HG02588 (cell line): ENCODE measurements around the gene PYCARD.
"Not testable (repeated sequence)": the region's sequence is repeated elsewhere in the genome, so short reads cannot be mapped to it uniquely, and the experiment has no call there.

ENCODE experiments used
- ATAC-seq: cut with Tn5 transposase; IDR thresholded peaks from one replicate; pipeline ENCODE4 v1.9.1; 2021; ENCODE audit warnings: mild to moderate bottlenecking, moderate library complexity; ENCODE audit not compliant: unreplicated experiment

The PYCARD gene

DNA sequence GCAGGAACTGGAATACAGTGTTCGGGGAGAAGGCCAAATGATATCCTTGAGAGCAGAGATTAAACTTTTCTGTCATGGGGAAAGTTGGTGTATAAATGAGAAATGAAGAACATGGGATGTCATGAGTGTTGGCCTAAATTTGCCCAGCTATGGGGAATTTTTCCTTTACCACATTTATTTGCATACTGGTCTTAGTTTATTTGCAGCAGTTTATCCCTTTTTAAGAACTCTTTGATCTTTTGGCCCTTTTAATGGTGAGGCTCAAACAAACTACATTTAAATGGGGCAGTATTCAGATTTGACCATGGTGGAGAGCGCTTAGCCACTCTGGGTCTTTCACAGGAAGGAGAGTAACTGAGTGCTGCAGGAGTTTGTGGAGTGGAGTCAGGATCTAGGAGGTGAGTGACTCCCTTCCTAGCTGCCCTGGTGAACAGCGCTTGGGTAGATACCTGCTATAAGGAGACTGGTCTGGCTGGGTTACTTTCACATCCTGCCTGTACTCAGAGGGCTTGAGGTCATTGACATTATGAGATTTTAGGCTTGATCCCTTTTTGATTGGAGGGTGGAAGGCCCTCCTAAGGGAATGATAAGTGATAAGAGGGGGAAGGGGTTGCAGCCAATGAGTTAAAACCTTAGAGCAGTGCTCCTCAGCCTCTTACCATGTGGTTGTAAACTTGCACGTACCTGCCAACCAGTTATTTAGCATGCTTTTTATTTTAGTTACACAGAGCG is 10.7 kb downstream of the PYCARD start:
- ATAC-seq: no peak

DNA sequence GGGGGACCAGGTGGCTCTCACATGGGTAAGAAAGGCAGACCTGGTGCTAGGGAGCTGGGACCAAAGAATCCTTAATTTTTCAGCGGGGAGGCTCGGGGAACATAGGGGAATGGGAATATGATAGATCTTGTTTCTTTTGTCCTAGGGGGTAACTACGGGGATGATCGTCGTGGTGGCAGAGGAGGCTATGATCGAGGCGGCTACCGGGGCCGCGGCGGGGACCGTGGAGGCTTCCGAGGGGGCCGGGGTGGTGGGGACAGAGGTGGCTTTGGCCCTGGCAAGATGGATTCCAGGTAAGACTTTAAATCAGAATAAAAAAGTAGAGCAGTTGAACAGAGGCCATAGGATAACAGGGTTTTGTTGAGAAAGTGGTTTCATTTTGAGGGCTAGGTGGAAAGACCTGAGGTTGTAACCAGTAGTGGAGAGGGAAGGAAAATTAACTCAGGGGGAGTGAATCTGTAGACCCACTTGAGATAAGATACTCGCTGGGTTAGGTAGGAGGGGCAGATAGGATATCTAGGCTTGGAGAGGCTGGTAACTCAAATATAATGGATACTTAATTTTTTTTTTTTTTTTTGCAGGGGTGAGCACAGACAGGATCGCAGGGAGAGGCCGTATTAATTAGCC is 11.6 kb downstream of the PYCARD start:
- no peak for ATAC-seq

DNA sequence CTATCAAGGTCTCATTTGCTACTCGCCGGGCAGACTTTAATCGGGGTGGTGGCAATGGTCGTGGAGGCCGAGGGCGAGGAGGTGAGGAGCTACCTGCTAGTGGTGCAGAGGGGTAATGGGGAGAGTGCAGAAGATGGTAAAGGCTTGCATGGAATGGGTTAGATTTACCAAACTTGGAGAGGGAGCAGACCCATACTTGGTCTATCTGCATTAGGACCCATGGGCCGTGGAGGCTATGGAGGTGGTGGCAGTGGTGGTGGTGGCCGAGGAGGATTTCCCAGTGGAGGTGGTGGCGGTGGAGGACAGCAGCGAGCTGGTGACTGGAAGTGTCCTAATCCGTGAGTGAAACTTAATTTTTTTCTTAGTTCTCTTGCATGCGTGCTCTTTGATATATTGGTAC is 12.5 kb downstream of the PYCARD start:
- no peak for ATAC-seq

DNA sequence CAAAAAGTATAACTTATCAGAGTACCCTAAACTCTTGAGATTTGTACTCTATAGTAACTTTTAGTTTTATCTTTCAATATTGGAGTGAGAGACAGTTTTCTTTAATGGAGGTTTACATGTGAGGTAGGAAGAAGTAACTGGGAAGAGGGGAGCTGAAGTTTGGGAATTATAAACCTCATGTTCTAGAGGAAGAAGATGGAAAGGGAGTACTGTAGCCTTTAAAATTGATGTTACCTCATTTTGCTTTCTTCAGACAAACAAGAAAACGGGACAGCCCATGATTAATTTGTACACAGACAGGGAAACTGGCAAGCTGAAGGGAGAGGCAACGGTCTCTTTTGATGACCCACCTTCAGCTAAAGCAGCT is 13.2 kb downstream of the PYCARD start:
- no peak for ATAC-seq

DNA sequence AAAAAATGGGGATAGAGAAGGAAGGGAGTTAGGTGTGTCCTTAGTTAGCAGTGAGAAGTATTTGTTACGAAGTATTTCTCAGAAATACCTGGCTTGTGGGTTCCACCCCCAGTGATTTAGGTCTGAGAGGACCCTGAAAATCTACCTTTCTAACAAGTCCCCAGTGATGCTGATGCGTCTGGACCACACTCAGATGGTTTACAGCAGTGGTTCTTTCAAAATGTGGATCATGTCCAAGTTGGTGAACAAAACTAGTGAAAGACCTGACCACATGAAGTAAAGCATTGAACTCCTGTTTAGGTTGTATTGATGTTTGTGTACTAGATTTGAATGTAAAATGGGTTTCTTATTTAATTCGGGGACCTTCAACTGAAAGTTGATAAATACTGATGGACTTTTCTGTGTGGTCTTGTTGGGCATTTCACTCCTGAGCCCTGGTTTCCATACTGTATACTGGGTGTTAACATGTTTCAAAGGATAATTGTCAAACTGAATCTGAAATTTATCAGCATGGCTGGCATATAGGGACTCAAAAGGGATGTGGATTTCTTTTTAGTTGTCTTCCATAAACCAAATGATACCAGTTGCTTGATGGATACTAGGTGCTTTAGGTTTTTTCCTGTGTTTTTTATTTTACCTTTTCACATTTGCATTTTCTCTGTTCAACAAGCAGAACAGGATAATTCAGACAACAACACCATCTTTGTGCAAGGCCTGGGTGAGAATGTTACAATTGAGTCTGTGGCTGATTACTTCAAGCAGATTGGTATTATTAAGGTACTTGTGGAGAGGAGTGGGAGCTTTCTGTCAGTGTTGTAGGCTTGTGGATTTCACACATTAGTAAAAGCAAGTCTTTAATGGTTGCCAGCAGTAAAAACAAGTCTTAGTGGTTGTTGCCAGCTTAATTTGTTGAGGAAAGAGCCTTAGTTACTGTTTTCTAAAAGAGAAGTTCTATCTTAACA is 13.8 kb downstream of the PYCARD start:
- ATAC-seq: no peak

DNA sequence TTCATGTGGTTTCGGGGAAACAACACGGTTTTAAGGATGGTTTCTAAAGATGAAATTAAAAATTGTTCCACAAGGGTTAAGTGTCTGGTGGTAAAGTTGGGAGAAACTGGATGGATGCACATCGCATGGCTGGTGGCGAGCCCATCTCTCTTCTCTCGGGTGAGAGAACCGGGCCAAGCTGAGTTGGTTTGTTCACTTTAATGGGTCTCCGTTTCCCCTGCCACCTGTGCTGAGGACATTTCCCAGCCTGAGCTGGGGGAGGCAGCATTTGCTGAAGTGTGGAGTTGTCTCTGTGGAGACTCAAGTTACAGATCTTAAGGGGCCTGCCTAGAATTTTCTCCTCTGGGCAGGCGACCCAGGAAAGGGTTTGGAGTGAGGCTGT is 14.8 kb downstream of the PYCARD start:
- no peak for ATAC-seq

DNA sequence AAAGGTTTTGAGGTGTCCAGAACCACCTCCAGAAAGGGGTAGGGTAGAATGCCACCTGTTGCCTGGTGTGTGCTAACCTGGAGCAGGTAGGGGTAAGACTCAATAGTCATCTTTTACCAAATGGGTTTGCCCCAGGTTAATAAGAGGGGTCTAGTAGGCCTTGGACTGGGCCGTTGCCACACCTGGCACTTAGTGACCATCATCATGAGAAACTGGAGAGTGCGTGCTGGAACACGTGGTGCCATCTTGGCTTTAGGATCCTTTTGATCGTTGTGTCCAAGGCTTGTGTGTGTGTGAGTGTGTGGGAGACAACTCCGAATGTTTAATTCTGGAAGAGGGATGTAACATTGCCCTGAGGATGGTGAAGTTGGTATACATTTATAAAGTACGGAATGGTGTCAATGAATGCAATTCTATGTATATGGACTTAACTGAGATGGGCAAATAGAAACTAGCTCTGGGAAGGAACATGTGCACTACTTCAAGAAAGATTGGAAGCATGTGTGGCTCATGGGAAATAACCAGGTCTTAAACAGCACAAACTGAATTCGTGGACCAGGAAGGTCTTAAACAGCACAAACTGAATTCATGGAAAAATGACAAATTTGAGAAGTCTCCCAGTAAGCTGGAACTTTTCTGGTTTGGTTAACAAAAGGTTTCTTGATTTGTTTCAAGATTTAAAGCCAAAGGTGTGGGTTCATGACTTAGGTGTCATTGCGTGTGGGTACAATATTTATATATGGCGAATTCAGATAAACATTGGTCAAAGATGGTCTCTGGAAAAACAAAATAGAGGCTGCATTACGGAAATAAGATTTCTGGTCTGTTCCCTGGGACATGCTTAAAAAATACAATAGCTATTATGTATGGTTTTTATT is 15.4 kb downstream of the PYCARD start:
- ATAC-seq: no peak

DNA sequence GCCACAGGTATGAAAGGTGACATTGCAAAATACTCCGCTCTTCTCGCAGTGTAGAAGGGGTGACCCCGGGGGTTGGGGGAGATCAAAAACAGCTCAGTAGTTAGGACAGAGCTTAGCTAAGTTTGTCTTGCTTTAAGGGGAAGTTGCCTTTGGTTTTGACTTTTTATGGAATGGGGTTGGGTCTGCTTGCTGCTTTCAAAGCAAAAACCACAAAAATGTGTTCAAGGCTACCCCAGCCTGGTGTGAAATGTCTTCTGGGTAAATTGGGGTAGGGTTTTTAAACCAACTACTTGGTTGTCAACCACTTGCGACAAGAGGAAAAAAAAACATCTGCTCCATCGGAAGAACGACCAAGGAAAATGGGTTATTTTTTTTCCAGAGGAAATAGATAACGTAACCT is 16.4 kb downstream of the PYCARD start:
- ATAC-seq: no peak

DNA sequence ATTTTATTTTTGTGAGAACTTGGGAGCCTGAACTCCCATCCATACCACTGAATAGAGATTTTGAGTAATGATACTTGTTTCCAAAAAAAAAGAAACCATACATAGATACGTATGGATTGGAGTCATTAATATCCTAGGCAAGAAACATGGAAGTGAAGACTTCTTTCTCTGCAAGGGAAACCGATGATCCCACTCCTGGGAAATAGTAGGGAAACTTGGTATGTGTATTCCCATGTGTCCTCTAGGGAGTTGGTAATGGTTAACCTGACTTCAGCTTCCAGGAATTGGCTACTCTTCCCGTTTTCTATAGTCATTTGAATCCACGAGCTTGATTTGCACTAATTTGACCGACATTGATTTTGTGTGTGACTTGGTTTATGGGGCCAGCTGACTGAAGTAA is 17.2 kb downstream of the PYCARD start:
- no peak for ATAC-seq

DNA sequence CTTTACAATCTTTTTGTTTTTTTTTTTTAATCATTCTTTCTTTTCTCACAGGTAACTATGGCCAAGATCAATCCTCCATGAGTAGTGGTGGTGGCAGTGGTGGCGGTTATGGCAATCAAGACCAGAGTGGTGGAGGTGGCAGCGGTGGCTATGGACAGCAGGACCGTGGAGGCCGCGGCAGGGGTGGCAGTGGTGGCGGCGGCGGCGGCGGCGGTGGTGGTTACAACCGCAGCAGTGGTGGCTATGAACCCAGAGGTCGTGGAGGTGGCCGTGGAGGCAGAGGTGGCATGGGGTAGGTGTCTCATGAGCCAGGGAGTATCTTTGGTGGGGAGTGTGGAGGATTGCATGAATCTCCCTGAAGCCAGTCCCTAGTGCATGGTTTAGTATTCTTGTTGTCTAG is 17.7 kb downstream of the PYCARD start:
- ATAC-seq: no peak

DNA sequence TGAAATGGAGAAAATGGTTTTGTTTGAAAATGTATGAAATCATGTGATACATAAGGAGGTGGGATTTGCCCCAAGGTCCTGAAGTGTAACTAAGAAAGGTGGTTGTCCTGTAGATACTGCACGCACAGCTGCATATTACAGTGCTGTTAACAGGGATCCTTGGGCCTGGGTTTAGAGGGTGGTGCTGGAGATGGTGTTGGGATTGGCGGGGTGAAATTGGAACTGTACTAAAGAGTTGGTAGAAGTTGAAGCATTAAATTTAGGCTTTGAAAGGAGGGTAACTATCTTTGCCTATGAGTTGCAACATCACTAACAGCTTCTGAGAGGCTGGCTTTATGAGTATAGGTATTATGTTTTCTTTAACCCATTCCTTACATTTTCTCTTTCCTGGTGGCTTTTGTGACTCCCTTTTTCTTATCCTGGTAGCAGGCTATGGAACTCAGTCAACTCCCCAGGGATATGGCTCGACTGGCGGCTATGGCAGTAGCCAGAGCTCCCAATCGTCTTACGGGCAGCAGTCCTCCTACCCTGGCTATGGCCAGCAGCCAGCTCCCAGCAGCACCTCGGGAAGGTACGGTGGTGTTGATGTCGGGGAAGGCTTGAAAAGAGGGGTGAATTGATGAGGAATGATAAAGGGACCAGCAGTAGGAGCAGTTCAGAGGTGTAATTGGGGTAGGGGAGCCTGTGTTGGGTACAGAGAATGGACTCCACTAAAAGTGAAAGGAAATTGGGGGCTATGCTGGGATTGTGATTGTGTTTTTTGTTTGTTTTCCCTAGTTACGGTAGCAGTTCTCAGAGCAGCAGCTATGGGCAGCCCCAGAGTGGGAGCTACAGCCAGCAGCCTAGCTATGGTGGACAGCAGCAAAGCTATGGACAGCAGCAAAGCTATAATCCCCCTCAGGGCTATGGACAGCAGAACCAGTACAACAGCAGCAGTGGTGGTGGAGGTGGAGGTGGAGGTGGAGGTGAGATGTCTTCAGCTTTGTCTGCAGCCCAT is 18.8 kb downstream of the PYCARD start:
- no peak for ATAC-seq

DNA sequence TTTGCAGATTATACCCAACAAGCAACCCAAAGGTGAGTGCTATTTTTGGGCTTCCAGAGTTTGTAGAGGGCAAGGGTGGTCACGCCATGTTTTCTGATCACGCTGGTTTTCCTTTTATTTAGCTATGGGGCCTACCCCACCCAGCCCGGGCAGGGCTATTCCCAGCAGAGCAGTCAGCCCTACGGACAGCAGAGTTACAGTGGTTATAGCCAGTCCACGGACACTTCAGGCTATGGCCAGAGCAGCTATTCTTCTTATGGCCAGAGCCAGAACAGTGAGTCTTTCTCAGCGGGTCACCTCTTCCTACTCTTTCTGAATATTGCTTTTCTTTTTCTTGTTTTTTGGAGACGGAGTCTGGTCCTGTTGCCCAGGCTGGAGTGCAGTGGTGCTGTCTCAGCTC is 20.2 kb downstream of the PYCARD start:
- no peak for ATAC-seq

DNA sequence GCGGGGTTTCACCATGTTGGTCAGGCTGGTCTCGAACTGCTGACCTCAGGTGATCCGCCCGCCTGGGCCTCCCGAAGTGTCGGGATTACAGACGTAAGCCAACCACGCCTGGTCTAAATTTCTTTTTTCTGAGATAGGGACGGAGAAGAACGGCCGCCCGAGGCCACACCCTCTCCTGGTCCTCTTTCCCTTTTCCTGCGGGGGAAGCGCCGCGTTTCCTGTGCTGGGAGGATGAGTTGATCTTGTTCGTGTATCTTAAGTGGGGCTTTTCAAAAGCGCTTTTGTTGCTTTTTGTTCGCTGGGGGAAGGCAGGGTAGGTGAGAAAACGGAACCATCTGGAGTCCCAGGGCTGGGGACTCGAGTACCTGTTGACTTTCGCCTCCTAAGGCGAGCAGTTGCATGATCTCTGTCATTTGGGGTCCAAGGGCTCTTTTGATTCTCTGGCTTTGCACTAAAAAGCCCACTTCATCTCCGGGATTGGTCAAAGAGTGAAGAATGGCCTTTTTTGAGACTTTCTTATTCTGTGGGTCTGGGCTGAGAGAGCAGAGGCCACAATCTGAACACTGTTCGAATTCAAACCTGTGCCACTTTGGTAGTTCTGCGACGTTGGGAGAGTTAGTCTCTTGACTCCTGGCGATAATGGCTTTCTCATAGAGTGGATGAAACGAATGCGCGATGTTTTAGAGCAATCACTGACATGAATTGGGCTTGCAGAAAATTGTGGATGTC is 21.3 kb downstream of the PYCARD start:
- ATAC-seq: no peak

DNA sequence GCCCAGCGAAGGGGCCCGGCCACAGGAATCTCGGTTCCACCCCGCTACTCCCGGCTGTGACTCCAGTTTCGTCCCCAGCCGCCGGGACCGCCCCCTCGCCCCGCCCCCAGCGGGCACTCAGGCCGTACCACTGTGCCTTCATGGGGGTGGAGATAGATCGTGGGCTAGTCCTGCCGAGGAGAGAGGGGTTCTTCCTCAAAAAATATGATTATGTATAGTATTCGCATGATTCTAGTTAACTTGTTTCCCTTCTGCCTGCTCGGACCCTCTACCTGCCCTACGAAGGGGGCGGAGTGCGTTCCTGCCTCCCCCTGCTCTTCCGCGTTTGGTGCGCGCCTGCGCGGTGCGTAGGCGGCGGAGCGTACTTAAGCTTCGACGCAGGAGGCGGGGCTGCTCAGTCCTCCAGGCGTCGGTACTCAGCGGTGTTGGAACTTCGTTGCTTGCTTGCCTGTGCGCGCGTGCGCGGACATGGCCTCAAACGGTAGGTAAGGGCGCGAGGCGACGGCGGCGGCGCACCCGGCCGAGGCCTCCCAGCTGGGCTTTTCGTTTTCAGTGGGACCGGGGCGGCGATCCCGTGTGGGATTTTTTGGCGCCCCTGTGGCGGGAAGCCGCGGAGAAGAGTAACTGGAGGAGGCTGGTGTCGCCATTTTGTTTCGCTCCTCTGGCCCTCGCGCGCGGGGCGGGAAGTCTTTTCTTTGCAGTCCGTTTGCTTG is 22.7 kb downstream of the PYCARD start, which contains the start of gene FUS:
Gene FUS (plus strand): TSS at position 393 of the 713 bp plus-strand sequence. CDS start 76 bp downstream, at position 469.
- peak; percentile 60 for ATAC-seq

DNA sequence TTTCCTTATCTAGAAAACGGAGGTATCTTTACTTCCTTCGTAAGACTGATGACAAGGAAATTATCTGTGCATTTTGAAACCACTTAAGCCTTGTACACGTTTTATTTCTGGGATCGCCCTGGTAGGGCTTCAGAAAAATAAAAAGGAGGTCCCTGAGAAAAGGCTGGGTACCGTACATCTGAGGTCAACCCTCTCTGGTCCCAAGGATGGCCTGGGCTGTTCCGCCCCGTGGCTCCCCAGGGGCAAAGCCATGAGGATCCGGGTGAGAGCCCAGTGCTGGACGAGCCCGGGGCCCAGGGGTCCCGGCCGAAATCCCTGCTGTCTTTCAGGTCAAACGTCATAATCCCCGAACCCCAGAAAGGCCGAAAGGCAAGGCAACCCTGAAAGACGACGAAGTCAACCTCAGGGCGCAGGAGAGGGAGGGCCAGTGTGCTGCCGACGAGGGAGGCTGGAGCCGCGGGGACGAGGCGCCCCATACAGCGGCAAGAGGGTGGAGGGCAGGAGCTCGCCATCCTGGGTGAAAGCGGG is 23.3 kb downstream of the PYCARD start:
- no peak for ATAC-seq

DNA sequence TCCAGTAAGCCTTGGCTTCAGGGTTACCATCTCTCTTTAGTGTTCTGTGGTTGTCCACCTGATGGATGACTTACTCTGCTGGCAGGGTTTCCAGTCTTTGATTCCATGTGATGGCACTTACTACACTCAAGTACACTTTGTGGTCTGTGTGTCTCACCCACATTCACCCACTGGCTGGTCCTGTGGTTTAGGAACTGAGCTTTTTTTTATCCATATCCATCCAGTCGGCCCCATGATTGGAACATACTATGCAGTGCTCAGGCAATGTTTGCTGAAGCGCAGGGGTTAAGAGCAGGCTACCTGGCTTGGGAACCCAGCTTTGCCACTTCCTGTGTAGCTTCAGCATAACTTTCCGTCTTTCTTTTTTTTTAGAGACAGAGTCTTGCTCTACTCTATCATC is 25.4 kb downstream of the PYCARD start:
- ATAC-seq: no peak

DNA sequence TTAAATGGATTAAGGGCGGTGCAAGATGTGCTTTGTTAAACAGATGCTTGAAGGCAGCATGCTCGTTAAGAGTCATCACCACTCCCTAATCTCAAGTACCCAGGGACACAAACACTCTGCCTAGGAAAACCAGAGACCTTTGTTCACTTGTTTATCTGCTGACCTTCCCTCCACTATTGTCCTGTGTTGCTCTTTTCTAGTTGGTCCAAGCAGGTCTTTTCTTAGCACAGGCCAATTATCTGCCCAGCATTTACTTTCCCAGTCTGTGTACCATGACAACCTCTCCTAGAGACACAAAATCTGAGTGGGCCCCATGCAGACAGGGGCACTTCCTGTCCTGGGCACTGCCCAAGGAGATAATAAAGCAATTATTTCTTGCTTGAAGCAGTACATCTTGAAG is 32.5 kb downstream of the PYCARD start:
- not testable (repeated sequence) for ATAC-seq

DNA sequence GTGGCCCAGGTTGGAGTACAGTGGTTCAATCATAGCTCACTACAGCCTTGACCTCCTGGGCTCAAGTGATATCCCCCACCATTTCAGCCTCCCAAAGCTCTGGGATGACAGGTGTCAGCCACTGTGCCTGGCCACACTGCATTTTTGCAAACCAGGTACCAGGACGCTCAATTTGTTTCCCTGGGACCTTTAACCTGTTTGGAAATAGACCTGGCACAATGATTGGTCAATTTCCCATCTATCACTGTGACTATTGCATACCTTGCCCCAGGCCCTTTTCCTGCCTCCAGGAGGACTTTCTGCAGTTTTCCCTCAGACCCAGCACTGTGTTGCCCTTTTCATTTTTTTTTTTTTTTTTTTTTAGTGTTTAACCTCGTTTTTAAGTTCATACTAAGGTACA is 33.7 kb downstream of the PYCARD start:
- ATAC-seq: no peak
